ENCODE results near the gene CCR5. TPM values are rescaled to one million over a fixed set of nuclear protein-coding genes. Genes with fewer than 3 reads are reported as not detected.

CCR5 gene
- total and polyA plus RNA-seq, 2 of the 8 experiments (the other 6 are each of a cell fraction or from before 2014, with no cell fraction given), result not detected

GRCh38 chr3:46417841-46418611, 47.3 kb downstream of the CCR5 start:
- Histone ChIP-seq H3K79me2 (ENCODE audit: control insufficient read depth in 1 of 2, insufficient read depth in 2 of 2, low read length in 2 of 2) (no peaks in the 10 kb centered on the region), H3K27ac (ENCODE audit: low read depth, low read length) (no peak overlapping the region), H3K4me2 (ENCODE audit: insufficient read depth in 1 of 2, low read depth in 2 of 2, low read length in 2 of 2) (no peak overlapping the region), H3K4me1 (replicated peaks in 1 of 4; ENCODE audit: control insufficient read depth in 3 of 4, insufficient read depth in 4 of 4, low read length in 3 of 4) (peaks cover 0 to 6% (median 5%) of the 10 kb centered on the region in 4 experiments; a peak in 4 of 7 replicates), H2AK5ac (ENCODE audit: low read depth, low read length) (no peak overlapping the region), H4K20me1 (replicated peaks in 1 of 2; ENCODE audit: control insufficient read depth in 1 of 2, insufficient read depth in 2 of 2, low read length in 2 of 2) (no peaks in the 10 kb centered on the region), H3K56ac (replicated peaks; ENCODE audit: insufficient read length, low read depth, low read length) (no peak overlapping the region), H3K4me3 (ENCODE audit: extremely low read depth in 1 of 4, insufficient read depth in 2 of 4, low read depth in 3 of 4, low read length in 4 of 4) (no peak overlapping the region), H3K23me2 (ENCODE audit: low read depth, low read length) (no peaks in the 10 kb centered on the region), H3K36me3 (ENCODE audit: control insufficient read depth in 2 of 4, insufficient read depth in 4 of 4, low read length in 3 of 4) (no peaks in the 10 kb centered on the region), H3K4ac (replicated peaks; ENCODE audit: insufficient read length, low read depth, low read length) (no peak overlapping the region), H4K91ac (replicated peaks; ENCODE audit: insufficient read length, low read length) (no peak overlapping the region), H4K8ac (ENCODE audit: extremely low read depth, insufficient read depth, low read length) (no peak overlapping the region), H2BK12ac (ENCODE audit: low read depth, low read length) (peak overlapping the region; percentile 81; the same call in 1 of the 2 replicates), H2BK5ac (ENCODE audit: low read depth, low read length) (no peak overlapping the region; the same call in 1 of the 2 replicates), H2BK20ac (ENCODE audit: low read length) (no peak overlapping the region), H4K5ac (ENCODE audit: insufficient read length, low read depth, low read length) (no peak overlapping the region), H3K23ac (ENCODE audit: insufficient read length) (no peak overlapping the region), H2BK15ac (ENCODE audit: low read length) (no peak overlapping the region), H2BK120ac (replicated peaks; ENCODE audit: low read depth, low read length) (no peak overlapping the region), H2AFZ (ENCODE audit: low read length) (no peak overlapping the region), H3K18ac (ENCODE audit: extremely low read depth, low read length) (no peak overlapping the region), H3K9ac (replicated peaks in 1 of 4; ENCODE audit: extremely low read depth in 1 of 4, low read depth in 3 of 4, low read length in 3 of 4) (no peak overlapping the region), H3K14ac (ENCODE audit: insufficient read length) (no peak overlapping the region), H3K9me3 (ENCODE audit: insufficient read depth in 2 of 2, low read depth in 1 of 2, low read length in 1 of 2) (no peaks in the 10 kb centered on the region), H3K27me3 (replicated peaks in 1 of 4; ENCODE audit: control insufficient read depth in 3 of 4, extremely low read depth in 1 of 4, insufficient read depth in 3 of 4, low read length in 3 of 4) (no peaks in the 10 kb centered on the region), H3K79me1 (ENCODE audit: low read depth, low read length) (no peaks in the 10 kb centered on the region)
- no peak for FAIRE-seq
- 88% methylated on average over 9 of the region's 9 CpGs; no CpG with 5 or more reads in 1 of the 2 experiments for WGBS, 2 experiments (ENCODE audit: extremely low coverage in 1 of 2, insufficient coverage in 1 of 2, insufficient read length in 1 of 2, insufficient replicate concordance in 2 of 2, low coverage in 1 of 2, low lambda C conversion rate in 2 of 2, missing lambda C conversion rate in 1 of 2)
- POLR2A ChIA-PET (ENCODE audit: partially characterized antibody), result no interaction called here
- TF ChIP-seq RNF2 (IDR thresholded peaks at IDR 0.05; ENCODE audit: borderline replicate concordance, low read depth, low read length, missing control alignments, poor library complexity, severe bottlenecking) (no peak), TEAD4 (IDR thresholded peaks at IDR 0.05; ENCODE audit: low read depth, low read length) (peak; percentile 60; the same call in 1 of the 2 replicates), ASH2L (IDR thresholded peaks at IDR 0.05; ENCODE audit: low read length) (no peak), RBBP5 (IDR thresholded peaks at IDR 0.05; ENCODE audit: borderline replicate concordance, low read depth, low read length) (no peak), NRF1 (IDR thresholded peaks at IDR 0.05; ENCODE audit: low read depth, low read length) (no peak), MAFK (IDR thresholded peaks at IDR 0.05; ENCODE audit: low read depth, low read length) (no peak), TAF1 (IDR thresholded peaks at IDR 0.05; ENCODE audit: low read depth, low read length) (no peak)
- TF ChIP-seq, protein P1, sequence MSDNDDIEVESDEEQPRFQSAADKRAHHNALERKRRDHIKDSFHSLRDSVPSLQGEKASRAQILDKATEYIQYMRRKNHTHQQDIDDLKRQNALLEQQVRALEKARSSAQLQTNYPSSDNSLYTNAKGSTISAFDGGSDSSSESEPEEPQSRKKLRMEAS (IDR thresholded peaks at IDR 0.05), result peak; percentile 37; the same call in 1 of the 2 replicates
- CTCF ChIA-PET (ENCODE audit: partially characterized antibody), result interaction anchor here (2.1 kb wide), 1 partner anchor 203 kb away, joined by 4 read pairs; no protein-coding TSS in a partner anchor
- DNase-seq (ENCODE audit: low read depth in 1 of 2, low spot score in 2 of 2), result no peak
